Heart left ventricle (tissue), 16 donors: ENCODE measurements around the gene MT1X. TPM values are rescaled to one million over a fixed set of nuclear protein-coding genes. Genes with fewer than 3 reads are reported as not detected.

Source experiments
- ATAC-seq, 4 donors: fragments of 200-7000 bp; cut with Tn5 transposase; one replicate each; pipeline ENCODE4 v1.9.1; 2020 to 2022; ENCODE audit warnings: moderate library complexity in 4 of 4, mild to moderate bottlenecking in 3 of 4, moderate number of reproducible peaks in 1 of 4
- DNase-seq, 5 donors: peaks; one replicate each; pipeline ENCODE4 v3.0.0-alpha.2; 2020
- H3K27ac ChIP-seq, 12 donors: fragments of 200-600 bp; sonication (generic) in 4 of 12; one replicate each; pipeline versions ENCODE4 v1.5.0 to v1.8.0; 2016 to 2022; ENCODE audit warnings: mild to moderate bottlenecking in 2 of 12
- H3K27me3 ChIP-seq, 9 donors: fragments of 200-600 bp; sonication (generic) in 2 of 9; one replicate each; pipeline versions ENCODE4 v1.5.1 to v1.8.0; 2016 to 2022; ENCODE audit warnings: mild to moderate bottlenecking in 3 of 9
- H3K36me3 ChIP-seq, 9 donors: fragments of 200-600 bp; sonication (generic) in 2 of 9; one replicate each; pipeline versions ENCODE4 v1.5.0 to v1.8.0; 2018 to 2022; ENCODE audit warnings: mild to moderate bottlenecking in 2 of 9
- H3K4me1 ChIP-seq, 12 donors: fragments of 200-600 bp; sonication (generic) in 4 of 12; one replicate each; pipeline versions ENCODE4 v1.5.0 to v1.8.0; 2016 to 2022; ENCODE audit warnings: mild to moderate bottlenecking in 3 of 12
- H3K4me3 ChIP-seq, 12 donors: fragments of 200-600 bp; sonication (generic) in 4 of 12; one replicate each; pipeline versions ENCODE4 v1.5.0 to v1.8.0; 2017 to 2022; ENCODE audit warnings: mild to moderate bottlenecking in 9 of 12, moderate library complexity in 4 of 12
- H3K9me3 ChIP-seq, 12 donors: fragments of 200-600 bp; sonication (generic) in 4 of 12; one replicate each; pipeline versions ENCODE4 v1.5.0 to v1.8.0; 2016 to 2022; ENCODE audit warnings: mild to moderate bottlenecking in 1 of 12
- CTCF ChIP-seq, 12 donors: fragments of 200-600 bp; sonication (generic) in 4 of 12; IDR thresholded peaks; one replicate each; pipeline versions ENCODE4 v1.5.0 to v1.8.0; 2018 to 2022; ENCODE audit warnings: antibody characterized with exemption in 12 of 12, mild to moderate bottlenecking in 5 of 12
- POLR2A ChIP-seq, 2 donors: fragments of 450-650 bp; IDR thresholded peaks; one replicate each; pipeline ENCODE4 v1.6.1; 2017; ENCODE audit warnings: antibody characterized with exemption in 2 of 2, mild to moderate bottlenecking in 2 of 2, moderate library complexity in 2 of 2
- WGBS, 4 donors: extraction: QIAGEN DNeasy Blood & Tissue Kit in 2 of 4; methylation state at CpG; one replicate each; pipeline versions ENCODE4 v1.1.5 to v1.1.7; 2013 to 2018; 5-methylcytosine and 5-hydroxymethylcytosine counted together
- intact Hi-C, 10 donors: fragments of 100-400 bp; cut with DNase I; formaldehyde crosslinking; loops; one replicate each; pipeline versions ENCODE4 v1.11.1 to v1.14.2; 2022
- polyA plus RNA-seq, 2 donors: library from polyadenylated mRNA; stranded (reverse); fragments of 200-250 nt; gene quantifications; one replicate each; pipeline ENCODE4 v1.2.3, GENCODE V29; 2013
- total RNA-seq, 9 donors: library from RNA; depleted of rRNA in 2 of 9; stranded (reverse); fragments of >200 nt in 2 of 9; fragmentation: NEBNext Ultra II Directional in 3 of 9; extraction: Animal tissue kit (Norgen Biotek cat#: 25700) in 3 of 9; gene quantifications; one replicate each; pipeline versions ENCODE4 v1.1.0 to v1.2.4, GENCODE V29; 2016 to 2023
- donor health status: ischemic (EF 13 %, LVEDD 7.1; RV severe dilation, severe dysfunction).
- donor health status: healthy with polysubstance abuse.
- donor health status: DM: no; HTN: yes; CAD: no.
- donor health status: DM: no; HTN: no; CAD: no.
- donor health status: ischemic (EF 25% LVEDD 6.9; RV normal size, moderate dysfunction).
- donor health status: ischemic (EF 25% LVEDD 5.7; RV mildly dilated, moderate dysfunction).
- donor health status: healthy.
- donor health status: DM: yes; HTN: yes; CAD: no.
- donor health status: ischemic (EF 35%, LVEDD 5.7; RV mildly dilated, moderate dysfunction).
- donor health status: nonischemic (EF 11% LVEDD 7.7; RV severe dilation, severe dysfunction).
- donor health status: DM: yes; HTN: yes; CAD: no.
- donor health status: PGD.
- donor health status: ischemic (EF 29% LVEDD 5.4; RV normal size, mild dysfunction).
- donor health status: nonischemic (EF 23%, LVEDD 6.1; RV moderate dilation, normal function).

MT1X gene
- total and polyA plus RNA-seq, 11 donors: 20.6 to 918 (median 137) TPM

GRCh38 chr16:56647641-56648431, 34.4 kb upstream of the MT1X start:
- H3K4me1 ChIP-seq: peaks cover 0 to 14% (median 9%) of the 10 kb centered on the region in 12 donors
- no peaks in the 10 kb centered on the region for H3K9me3 ChIP-seq
- no peak overlapping the region for H3K4me3 ChIP-seq
- ATAC-seq (no peak), DNase-seq (no peak)
- intact Hi-C loops: no loop called here
- no peaks in the 10 kb centered on the region for H3K36me3 ChIP-seq
- H3K27ac ChIP-seq: no peak overlapping the region
- WGBS, 4 donors: 35 to 59% (median 42%) methylated on average over 25 to 33 of the region's 33 CpGs
- H3K27me3 ChIP-seq: peaks cover 0 to 65% (median 27%) of the 10 kb centered on the region in 9 donors
- TF ChIP-seq POLR2A (IDR thresholded peaks at IDR 0.05) (no peak), CTCF (IDR thresholded peaks at IDR 0.05) (no peak)

GRCh38 chr16:56649271-56649670, 33.0 kb upstream of the MT1X start:
- ATAC-seq (no peak), DNase-seq (no peak)
- H3K4me3 ChIP-seq: no peak overlapping the region
- no peaks in the 10 kb centered on the region for H3K36me3 ChIP-seq
- no peaks in the 10 kb centered on the region for H3K9me3 ChIP-seq
- intact Hi-C loops: no loop called here
- no peak overlapping the region for H3K27ac ChIP-seq
- peaks cover 0 to 51% (median 20%) of the 10 kb centered on the region in 9 donors for H3K27me3 ChIP-seq
- TF ChIP-seq CTCF (IDR thresholded peaks at IDR 0.05) (no peak), POLR2A (IDR thresholded peaks at IDR 0.05) (no peak)
- WGBS, 4 donors: 96 to 100% (median 99%) methylated on average over 2 of the region's 2 CpGs
- H3K4me1 ChIP-seq: no peaks in the 10 kb centered on the region

GRCh38 chr16:56649820-56650219, 32.5 kb upstream of the MT1X start:
- Histone ChIP-seq H3K27ac (no peak overlapping the region), H3K9me3 (no peaks in the 10 kb centered on the region), H3K4me1 (no peaks in the 10 kb centered on the region), H3K36me3 (no peaks in the 10 kb centered on the region), H3K27me3 (peaks cover 0 to 45% (median 16%) of the 10 kb centered on the region in 9 donors), H3K4me3 (no peak overlapping the region)
- no peak for ATAC-seq
- DNase-seq: no peak
- TF ChIP-seq CTCF (IDR thresholded peaks at IDR 0.05): no peak
- TF ChIP-seq POLR2A (IDR thresholded peaks at IDR 0.05): no peak
- intact Hi-C loops: no loop called here
- 83 to 88% (median 87%) methylated on average over 3 of the region's 3 CpGs for WGBS, 4 donors

- intact Hi-C loops: no loop called here
- no peak for DNase-seq
- Histone ChIP-seq H3K9me3 (no peaks in the 10 kb centered on the region), H3K36me3 (no peaks in the 10 kb centered on the region), H3K27me3 (peaks cover 0 to 29% (median 12%) of the 10 kb centered on the region in 9 donors), H3K4me1 (no peaks in the 10 kb centered on the region), H3K27ac (no peak within 1 kb of the TSS), H3K4me3 (no peak within 1 kb of the TSS)
- ATAC-seq: no peak
- 61 to 80% (median 68%) methylated on average over 6 to 7 of the region's 7 CpGs for WGBS, 4 donors
- no peak for TF ChIP-seq CTCF (IDR thresholded peaks at IDR 0.05)
- no peak for TF ChIP-seq POLR2A (IDR thresholded peaks at IDR 0.05)
Measured at GRCh38 chr16:56651586-56651985, 30.7 kb upstream of the MT1X start, which contains the start of gene MT1B. TSS of gene MT1B (plus strand) at chr16:56651886. CDS start at chr16:56651954, 68 bp downstream.
